Stimulated activated CD4-positive, alpha-beta T cell treated with anti-CD3 and anti-CD28 coated beads, Interleukin-4, amount 100 ng/mL, for 24 hours (primary cell): ENCODE results near the gene APBB3.
A peak's percentile ranks its signal among the peaks of the same experiment; 100 is the strongest.

Experiments used
- DNase-seq: peaks from one replicate; pipeline ENCODE4 v3.0.0-alpha.2; 2020

APBB3 gene

DNA sequence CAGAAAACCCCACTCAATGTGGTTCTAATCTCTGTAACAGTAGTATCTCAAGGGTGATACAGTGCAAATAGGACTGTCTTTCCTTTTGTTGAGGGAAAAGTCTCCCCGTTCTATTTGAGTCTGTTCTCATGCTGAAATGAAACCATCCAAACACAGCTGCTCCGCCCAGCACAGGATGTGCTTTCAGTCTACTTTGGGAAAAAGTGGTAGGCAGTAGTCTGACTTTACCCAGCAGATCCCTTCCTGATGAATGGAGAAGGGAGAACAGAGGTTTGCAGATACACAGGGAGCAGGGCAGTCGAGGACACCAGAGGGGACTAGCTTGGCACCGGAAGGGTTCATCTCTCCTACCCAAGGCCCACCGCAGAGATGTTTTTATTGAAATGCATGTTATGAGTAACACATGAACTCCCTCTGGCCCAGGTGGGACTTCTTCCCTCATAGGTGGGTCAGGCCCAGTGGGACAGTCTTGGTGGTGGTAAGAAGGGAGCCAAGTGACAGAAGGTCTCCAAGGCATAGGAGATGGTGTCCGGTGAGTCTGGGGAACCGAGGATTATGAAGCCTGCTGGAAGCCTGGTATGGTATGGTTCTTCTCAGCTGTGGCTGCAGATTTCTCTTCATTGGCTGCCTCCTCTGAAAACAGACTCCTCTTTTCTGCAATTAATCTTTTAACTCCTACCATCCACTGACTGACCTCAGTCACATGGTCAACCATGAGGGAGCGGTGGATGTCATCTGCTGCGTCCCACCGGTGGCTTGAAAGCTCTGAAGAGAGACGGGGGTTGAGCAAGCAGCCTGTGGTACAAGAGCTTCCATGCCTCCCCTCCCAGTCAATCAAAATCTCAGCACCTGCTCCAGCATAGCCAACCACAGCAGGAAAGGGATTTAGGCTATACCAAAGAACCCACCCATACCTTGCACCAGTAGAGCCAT, 14.0 kb downstream of the APBB3 start:
- no peak for DNase-seq

- no peak for DNase-seq
Observed at GRCh38 chr5:140549237-140550144, 14.9 kb downstream of the APBB3 start.

DNA sequence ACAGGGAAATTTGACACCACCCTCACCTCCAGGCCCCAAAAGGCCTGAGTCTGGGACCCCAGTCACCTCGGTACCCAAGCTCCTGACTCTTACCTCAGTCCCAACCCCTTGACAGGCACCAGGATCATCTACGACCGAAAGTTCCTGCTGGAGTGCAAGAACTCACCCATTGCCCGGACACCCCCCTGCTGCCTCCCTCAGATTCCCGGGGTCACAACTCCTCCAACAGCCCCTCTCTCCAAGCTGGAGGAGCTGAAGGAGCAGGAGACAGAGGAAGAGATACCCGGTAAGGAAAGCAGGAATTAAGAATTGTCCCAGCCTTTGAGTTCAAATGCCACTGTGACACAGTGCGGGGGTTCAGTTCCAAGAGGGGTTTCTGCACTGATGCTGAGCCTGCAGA, 15.6 kb downstream of the APBB3 start:
- no peak for DNase-seq

- DNase-seq: no peak
Observed at GRCh38 chr5:140548300-140548688, 16.1 kb downstream of the APBB3 start.

GRCh38 chr5:140547508-140548299, 16.7 kb downstream of the APBB3 start, which contains the start of gene EIF4EBP3:
TSS of gene EIF4EBP3 (plus strand) at chr5:140547662. CDS start at chr5:140547738, 76 bp downstream.
- peak; percentile 88 for DNase-seq

- no peak for DNase-seq
Observed at GRCh38 chr5:140546851-140547507, 17.4 kb downstream of the APBB3 start.

GRCh38 chr5:140545606-140546005, 18.8 kb downstream of the APBB3 start:
- DNase-seq: no peak

GRCh38 chr5:140544986-140545385, 19.4 kb downstream of the APBB3 start:
- DNase-seq: no peak

DNA sequence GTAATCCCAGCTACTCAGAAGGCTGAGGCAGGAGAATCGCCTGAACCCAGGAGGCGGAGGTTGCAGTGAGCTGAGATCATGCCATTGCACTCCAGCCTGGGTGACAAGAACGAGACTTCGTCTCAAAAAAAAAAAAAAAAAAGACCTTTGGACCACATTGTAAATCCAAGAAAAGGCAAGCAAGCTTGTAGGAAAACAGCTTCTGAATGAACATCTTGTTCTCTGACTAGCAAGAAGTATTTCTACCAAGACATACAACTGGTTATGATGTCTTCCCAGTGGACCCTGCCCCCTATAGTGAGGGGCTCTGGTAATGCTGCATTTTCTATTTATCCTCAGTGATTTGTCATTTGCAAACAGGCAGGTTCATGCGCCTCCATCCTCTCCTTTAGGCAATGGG, 21.4 kb downstream of the APBB3 start:
- DNase-seq: no peak

DNA sequence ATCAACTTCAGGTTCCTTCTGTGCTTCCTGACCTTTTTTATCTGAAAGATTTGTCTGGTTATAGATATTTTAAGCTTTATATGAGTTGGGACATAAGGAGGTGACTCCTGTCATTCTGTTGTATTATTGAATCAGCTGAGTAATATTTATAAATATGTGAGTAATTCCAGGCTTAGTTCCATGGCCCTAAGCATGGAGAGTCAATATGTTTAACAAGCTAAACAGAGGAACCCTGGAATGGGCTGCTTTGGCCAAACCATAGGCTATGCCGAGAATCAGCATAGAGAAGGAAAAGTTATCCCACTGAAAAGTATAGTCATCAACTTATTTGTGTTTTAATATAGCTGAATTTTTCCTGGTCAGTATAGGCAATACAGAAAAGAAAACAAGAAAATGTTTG, 24.2 kb downstream of the APBB3 start:
- no peak for DNase-seq

- DNase-seq: no peak
Observed at GRCh38 chr5:140524003-140524402, 40.4 kb downstream of the APBB3 start.

- DNase-seq: no peak
Observed at GRCh38 chr5:140513124-140513523, 51.3 kb downstream of the APBB3 start.

GRCh38 chr5:140509898-140510297, 54.5 kb downstream of the APBB3 start:
- no peak for DNase-seq
